TTC549 (cell line): ENCODE measurements around the gene LTA4H.
"Not testable (repeated sequence)": the region's sequence is repeated elsewhere in the genome, so short reads cannot be mapped to it uniquely, and the experiment has no call there.

Experiments
- FAIRE-seq: peaks from 2 replicates; lab custom pipeline; 2012; peaks lifted over from hg19 to GRCh38; lab: Jason Lieb, UNC

The LTA4H gene

GRCh38 chr12:95990136-95990535 is 45.3 kb downstream of the LTA4H start:
- no peak for FAIRE-seq

- FAIRE-seq, result no peak
These were observed 45.8 kb downstream of the LTA4H start for GRCh38 chr12:95989504-95990123.

GRCh38 chr12:95988506-95989275 is 46.7 kb downstream of the LTA4H start:
- no peak for FAIRE-seq

- FAIRE-seq, result no peak
These were observed 48.5 kb downstream of the LTA4H start for GRCh38 chr12:95986635-95987570.

GRCh38 chr12:95984682-95985081 is 50.7 kb downstream of the LTA4H start:
- no peak for FAIRE-seq

GRCh38 chr12:95982602-95983001 is 52.8 kb downstream of the LTA4H start:
- FAIRE-seq, result no peak

- no peak for FAIRE-seq
These were observed 55.0 kb downstream of the LTA4H start for GRCh38 chr12:95980437-95980836.

GRCh38 chr12:95978774-95979173 is 56.6 kb downstream of the LTA4H start:
- no peak for FAIRE-seq

GRCh38 chr12:95978351-95978750 is 57.0 kb downstream of the LTA4H start:
- FAIRE-seq, result no peak

- no peak for FAIRE-seq
These were observed 57.6 kb downstream of the LTA4H start for GRCh38 chr12:95977764-95978305.

- no peak for FAIRE-seq
These were observed 59.0 kb downstream of the LTA4H start for GRCh38 chr12:95976416-95976832.

- FAIRE-seq, result no peak
These were observed 59.9 kb downstream of the LTA4H start for GRCh38 chr12:95975491-95975890.

- no peak for FAIRE-seq
These were observed 61.0 kb downstream of the LTA4H start for GRCh38 chr12:95974358-95974757.

- no peak for FAIRE-seq
These were observed 62.4 kb downstream of the LTA4H start for GRCh38 chr12:95972832-95973456.

- no peak for FAIRE-seq
These were observed 64.5 kb downstream of the LTA4H start for GRCh38 chr12:95970905-95971304.

- FAIRE-seq, result not testable (repeated sequence)
These were observed 66.3 kb downstream of the LTA4H start for GRCh38 chr12:95969116-95969515.

GRCh38 chr12:95967301-95967700 is 68.1 kb downstream of the LTA4H start:
- FAIRE-seq, result no peak

GRCh38 chr12:95966287-95966870 is 69.0 kb downstream of the LTA4H start:
- no peak for FAIRE-seq

- no peak for FAIRE-seq
These were observed 72.3 kb downstream of the LTA4H start for GRCh38 chr12:95963096-95963495.

GRCh38 chr12:95962222-95962621 is 73.2 kb downstream of the LTA4H start:
- no peak for FAIRE-seq

- no peak for FAIRE-seq
These were observed 75.1 kb downstream of the LTA4H start for GRCh38 chr12:95960241-95960640.

GRCh38 chr12:95959107-95959506 is 76.3 kb downstream of the LTA4H start:
- no peak for FAIRE-seq
